Epithelial cell of proximal tubule (primary cell): ENCODE data around the gene SLC39A11. TPM values are rescaled to one million over a fixed set of nuclear protein-coding genes. Genes with fewer than 3 reads are reported as not detected.

ENCODE experiments used
- DNase-seq: peaks from one replicate; pipeline ENCODE4 v3.0.0-alpha.2; 2011; ENCODE audit warnings: low read depth
- H3K4me3 ChIP-seq: 2 replicates; pipeline ENCODE4 v1.5.1; 2011; ENCODE audit warnings: low read depth, mild to moderate bottlenecking, low read length
- CTCF ChIP-seq: conservative IDR thresholded peaks from 2 replicates; pipeline ENCODE4 v1.5.1; 2012; ENCODE audit warnings: low read depth, mild to moderate bottlenecking, low read length
- total RNA-seq: library from RNA; depleted of rRNA; stranded (reverse); fragments of >200 nt; gene quantifications from 2 replicates; pipeline ENCODE4 v1.2.3, GENCODE V29; 2015

SLC39A11 gene
- total RNA-seq, 1 donor from 2014 or later = 12.6 TPM

DNA sequence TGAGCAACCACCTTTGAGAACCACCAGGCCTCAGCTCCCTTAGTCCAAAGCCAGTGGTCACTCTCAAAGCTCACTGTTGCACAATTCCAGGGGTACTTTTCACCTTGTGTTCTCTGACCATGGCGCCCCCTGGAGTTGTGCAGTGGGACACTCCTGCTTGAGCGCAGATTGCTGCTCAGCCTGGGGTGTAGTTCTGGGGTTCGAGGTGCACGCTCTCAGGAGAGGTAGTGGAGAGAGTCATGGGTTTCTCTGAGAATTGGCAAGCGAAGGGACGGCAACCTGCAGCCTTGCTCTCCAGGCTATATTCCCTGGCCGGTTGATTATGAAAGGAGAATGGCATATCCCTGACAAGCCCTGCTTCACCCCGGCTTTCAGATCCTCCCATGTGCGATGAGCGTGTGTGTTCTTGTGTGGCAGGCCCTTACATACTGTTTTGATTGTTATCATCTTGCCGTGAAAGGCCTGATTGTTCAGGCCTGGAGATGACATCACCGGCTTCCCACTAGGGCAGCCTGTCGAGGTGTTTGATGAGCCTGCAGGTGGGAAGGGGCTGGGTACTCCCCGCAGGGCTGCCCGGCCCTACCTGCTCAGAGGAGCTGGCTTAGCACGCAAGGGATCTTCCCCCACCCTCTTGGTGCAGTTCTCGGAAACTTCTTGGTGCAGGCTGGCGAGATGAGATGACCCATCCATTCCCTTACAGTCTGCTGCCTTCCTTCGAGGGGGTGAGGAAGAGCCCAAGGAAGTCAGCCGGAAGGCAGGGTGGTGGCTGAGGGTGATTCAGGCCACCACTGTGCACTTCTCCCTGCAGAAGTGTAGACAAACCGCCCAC lies 431.2 kb downstream of the SLC39A11 start:
- peak; percentile 40 for TF ChIP-seq CTCF
- H3K4me3 ChIP-seq = no peak overlapping the region
- DNase-seq = no peak

DNA sequence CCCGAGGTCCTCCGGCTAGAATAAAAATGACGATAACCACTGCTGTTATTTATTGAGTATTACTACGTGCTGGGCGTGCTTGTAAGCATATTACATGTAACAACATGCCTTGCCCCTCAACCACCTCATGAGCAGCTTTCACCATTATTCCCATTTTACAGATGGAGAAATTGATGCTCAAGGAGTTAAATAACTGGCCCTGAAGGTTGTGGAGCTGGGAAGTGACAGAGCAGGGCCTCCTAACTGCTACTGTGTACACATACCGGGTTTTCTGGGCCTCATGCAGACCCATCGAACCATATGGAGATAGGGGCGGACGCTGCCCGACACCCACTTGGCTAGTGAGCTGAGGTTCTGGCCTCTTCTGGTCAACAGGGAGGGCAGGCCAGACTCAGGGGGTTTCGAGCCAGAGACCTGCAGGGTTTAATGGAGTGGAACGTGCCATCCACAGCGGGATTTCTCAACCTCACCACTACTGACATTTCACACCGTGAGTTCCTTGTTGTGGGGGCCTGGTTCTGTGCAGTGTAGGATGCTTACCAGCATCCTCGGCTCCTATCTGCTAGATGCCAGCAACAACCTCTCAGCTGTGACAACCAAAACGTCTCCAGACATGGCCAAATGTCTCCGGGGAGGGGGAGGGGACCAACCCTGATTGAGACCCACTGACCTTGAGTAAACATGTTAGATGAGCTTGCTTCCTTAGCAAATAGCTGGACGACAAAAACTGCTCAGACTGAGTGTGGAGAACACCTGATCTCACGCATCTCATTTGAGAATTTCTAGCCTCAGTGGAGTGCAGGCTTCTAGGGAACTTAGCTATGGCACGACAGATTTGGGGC lies 432.0 kb downstream of the SLC39A11 start:
- H3K4me3 ChIP-seq = no peak overlapping the region
- no peak for TF ChIP-seq CTCF
- DNase-seq = no peak

DNA sequence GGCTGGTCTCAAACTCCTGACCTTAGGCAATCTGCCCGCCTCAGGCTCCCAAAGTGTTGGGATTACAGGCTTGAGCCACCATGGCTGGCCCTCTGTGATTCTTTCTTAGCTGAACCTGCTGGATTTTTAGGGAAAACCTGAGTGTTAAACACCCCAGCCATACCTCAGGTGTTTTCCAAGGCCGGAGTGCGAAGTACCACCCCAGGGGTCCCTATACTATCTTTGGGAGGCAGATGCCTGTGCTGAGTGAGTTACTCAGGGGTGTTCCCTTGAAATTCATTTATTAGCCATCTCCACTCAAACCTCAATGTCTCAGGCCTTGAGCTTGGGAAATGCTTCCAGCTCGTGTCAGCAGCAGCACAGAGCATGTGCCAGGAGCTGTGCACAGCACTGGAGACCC lies 432.7 kb downstream of the SLC39A11 start:
- no peak for TF ChIP-seq CTCF
- no peak for DNase-seq
- H3K4me3 ChIP-seq = no peak overlapping the region

GRCh38 chr17:72658675-72659074 lies 433.8 kb downstream of the SLC39A11 start:
- DNase-seq = no peak
- H3K4me3 ChIP-seq = no peak overlapping the region
- TF ChIP-seq CTCF = no peak

GRCh38 chr17:72657467-72658317 lies 434.8 kb downstream of the SLC39A11 start:
- TF ChIP-seq CTCF = peak; percentile 47
- no peak overlapping the region for H3K4me3 ChIP-seq
- no peak for DNase-seq

DNA sequence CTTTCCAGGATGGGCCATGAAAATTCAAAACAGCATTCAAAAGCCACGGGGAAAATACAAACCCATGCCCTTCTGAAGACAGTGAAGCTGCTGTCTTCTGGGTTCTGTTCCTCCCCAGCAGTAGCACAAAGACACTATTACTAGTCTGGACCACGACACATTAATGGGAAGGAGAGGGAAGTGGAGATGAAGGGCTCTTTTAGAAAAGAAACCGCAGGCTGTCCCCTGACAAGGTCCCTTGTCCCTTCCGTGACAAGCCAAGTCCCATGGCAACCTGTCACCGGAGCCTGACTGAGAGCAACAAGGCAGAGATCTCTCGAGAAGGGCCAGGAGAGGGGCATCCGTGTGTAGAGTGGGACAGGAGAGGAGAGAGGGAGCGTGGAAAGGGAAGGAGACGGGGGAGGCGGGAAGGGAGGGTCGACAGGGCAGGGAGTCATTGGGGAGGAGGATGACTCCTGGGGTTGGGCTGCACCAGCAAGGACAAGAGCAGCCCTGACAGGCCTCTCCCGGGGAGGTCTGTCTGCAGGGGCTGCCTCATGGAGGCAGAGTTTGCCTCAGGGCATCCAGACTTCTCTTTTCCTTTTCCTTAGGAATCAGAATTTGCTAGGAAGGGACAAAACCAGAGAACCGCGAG lies 436.2 kb downstream of the SLC39A11 start:
- no peak overlapping the region for H3K4me3 ChIP-seq

More for the DNA sequence above, 436.2 kb downstream of the SLC39A11 start:
- no peak for TF ChIP-seq CTCF
- no peak for DNase-seq
